Measurements from ENCODE around the gene MIEF1.
A peak's percentile ranks its signal among the peaks of the same experiment; 100 is the strongest.
"Not testable (repeated sequence)": the region's sequence is repeated elsewhere in the genome, so short reads cannot be mapped to it uniquely, and the experiment has no call there.

The MIEF1 gene

DNA sequence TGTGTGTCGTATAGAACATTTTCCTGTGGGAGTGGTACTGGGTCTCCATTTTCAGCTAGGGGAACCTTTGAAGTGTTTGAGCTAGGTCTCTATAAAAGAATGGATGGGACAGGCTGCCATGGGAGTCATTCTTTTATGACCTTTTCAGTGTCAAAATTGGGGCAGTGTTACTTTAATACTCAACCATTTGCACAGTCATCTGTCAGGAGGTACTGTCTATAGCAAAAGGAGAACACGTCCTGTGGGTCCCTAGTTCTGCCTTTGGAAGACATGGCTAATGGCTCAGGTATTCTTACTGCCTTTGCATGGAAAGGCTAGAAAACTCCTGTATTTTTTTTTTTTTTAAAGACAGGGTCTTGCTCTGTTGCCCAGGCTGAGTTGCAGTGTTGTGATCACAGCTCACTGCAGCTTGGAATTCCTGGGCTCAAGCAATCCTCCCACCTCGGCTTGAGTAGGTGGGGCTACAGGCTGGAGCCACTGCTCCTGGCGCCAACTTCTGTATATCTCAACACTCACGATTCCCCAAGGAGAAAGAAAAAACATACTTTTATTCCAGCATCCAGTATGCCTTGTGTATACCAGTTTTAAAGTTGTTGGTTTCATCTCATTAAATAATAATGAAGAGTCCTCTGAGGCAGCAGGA lies 16.2 kb downstream of the MIEF1 start:
- TF ChIP-seq, protein P1, sequence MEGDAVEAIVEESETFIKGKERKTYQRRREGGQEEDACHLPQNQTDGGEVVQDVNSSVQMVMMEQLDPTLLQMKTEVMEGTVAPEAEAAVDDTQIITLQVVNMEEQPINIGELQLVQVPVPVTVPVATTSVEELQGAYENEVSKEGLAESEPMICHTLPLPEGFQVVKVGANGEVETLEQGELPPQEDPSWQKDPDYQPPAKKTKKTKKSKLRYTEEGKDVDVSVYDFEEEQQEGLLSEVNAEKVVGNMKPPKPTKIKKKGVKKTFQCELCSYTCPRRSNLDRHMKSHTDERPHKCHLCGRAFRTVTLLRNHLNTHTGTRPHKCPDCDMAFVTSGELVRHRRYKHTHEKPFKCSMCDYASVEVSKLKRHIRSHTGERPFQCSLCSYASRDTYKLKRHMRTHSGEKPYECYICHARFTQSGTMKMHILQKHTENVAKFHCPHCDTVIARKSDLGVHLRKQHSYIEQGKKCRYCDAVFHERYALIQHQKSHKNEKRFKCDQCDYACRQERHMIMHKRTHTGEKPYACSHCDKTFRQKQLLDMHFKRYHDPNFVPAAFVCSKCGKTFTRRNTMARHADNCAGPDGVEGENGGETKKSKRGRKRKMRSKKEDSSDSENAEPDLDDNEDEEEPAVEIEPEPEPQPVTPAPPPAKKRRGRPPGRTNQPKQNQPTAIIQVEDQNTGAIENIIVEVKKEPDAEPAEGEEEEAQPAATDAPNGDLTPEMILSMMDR (IDR thresholded peaks at IDR 0.05; ENCODE audit: low read depth, low read length): no peak
- H3K4me3 ChIP-seq (ENCODE audit: low read depth, low read length): no peak overlapping the region
- in situ Hi-C loops (cut with HindIII; ENCODE audit: low sequenced_read_pairs): no loop called here
- DNase-seq (ENCODE audit: low read depth, low spot score): no peak

DNA sequence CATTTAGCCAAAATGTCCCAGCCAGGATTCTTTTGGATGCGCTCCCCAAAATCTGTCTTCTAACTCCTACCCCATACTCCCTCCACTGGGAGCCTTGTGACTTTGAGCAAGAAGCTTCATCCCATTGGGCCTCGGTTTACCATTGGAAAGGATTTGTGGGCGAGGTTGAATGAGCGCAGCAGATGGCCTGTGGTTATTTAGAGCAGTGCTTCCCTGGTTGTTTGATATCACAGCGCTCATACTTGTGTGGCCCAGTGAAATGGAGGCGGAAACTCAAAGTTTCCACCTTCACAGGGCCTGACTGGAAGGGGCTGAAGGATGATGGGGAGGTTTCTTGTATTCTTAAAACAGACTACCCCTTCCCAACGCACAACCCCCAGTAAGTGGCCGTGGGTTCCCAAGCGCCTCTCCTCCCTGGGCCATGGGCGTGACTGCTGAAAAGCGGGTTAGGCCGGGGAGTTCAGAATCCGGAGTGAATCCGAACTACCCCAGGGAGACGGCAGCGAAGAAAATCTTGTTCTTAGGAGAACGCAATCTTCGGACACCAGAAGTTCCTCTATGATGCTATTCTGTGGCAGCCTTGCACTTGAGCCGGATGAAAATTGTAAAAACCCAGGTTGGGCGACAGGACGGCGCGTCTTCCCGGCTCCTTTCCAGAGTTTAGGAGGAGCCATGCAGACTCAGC lies 17.0 kb downstream of the MIEF1 start:
- H3K4me3 ChIP-seq (ENCODE audit: low read depth, low read length): peak overlapping the region; percentile 97
- TF ChIP-seq, protein P1 (IDR thresholded peaks at IDR 0.05; ENCODE audit: low read depth, low read length): no peak
- in situ Hi-C loops (cut with HindIII; ENCODE audit: low sequenced_read_pairs): no loop called here
- peak; percentile 64 for DNase-seq (ENCODE audit: low read depth, low spot score)

DNA sequence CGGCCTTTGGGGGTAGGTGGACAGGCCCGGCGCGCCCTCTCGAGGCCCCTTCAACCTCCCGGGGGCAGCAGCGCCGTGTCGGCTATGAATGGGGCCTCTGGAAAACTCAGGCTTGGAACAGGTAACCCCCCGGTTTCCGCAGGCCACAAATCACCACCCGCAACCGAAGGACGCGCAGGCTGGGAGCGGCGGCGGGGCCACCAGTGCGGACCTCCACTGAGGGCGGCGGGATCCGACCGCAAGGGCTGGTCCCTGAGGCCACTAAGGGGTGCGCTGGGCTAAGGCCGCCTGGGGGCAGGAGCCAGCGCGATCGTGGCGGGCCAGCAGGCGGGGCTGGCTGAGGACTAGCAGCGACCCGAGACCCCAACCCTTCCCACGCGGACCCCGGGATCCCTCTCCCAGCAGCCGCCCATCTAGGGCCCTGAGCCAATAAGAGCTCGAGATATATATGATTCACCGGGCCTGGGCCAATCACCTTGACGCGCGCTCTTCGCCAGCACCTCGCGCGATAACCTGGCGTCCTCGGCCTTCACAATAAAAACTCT lies 17.7 kb downstream of the MIEF1 start:
- DNase-seq (ENCODE audit: low read depth, low spot score): peak; percentile 100
- in situ Hi-C loops (cut with HindIII; ENCODE audit: low sequenced_read_pairs): no loop called here
- peak overlapping the region; percentile 97 for H3K4me3 ChIP-seq (ENCODE audit: low read depth, low read length)
- TF ChIP-seq, protein P1 (IDR thresholded peaks at IDR 0.05; ENCODE audit: low read depth, low read length): peak; percentile 34

DNA sequence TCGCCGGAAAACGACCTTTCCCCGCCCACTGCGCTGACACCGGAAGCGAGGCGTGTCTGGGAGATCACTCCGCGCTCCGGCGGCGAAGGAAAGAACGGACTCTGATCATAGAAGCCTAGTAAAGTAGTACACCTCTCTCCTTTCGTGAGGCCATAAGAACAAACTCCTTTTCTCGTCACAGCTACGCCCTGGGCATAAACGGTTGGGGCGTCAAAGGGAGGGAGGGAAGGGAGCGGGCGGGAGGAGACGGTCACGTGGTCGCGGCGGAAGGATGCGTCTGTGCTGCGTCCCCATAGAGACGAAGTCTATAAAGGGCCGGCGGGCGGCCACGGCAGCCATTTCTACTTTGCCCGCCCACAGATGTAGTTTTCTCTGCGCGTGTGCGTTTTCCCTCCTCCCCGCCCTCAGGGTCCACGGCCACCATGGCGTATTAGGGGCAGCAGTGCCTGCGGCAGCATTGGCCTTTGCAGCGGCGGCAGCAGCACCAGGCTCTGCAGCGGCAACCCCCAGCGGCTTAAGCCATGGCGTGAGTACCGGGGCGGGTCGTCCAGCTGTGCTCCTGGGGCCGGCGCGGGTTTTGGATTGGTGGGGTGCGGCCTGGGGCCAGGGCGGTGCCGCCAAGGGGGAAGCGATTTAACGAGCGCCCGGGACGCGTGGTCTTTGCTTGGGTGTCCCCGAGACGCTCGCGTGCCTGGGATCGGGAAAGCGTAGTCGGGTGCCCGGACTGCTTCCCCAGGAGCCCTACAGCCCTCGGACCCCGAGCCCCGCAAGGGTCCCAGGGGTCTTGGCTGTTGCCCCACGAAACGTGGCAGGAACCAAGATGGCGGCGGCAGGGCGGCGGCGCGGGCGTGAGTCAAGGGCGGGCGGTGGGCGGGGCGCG lies 18.4 kb downstream of the MIEF1 start, which contains the start of gene ATF4:
Gene ATF4, plus strand, starts transcription at position 337 of the 880 bp plus-strand sequence. CDS start 884 bp downstream, outside the sequence.
- in situ Hi-C loops (cut with HindIII; ENCODE audit: low sequenced_read_pairs): no loop called here
- peak within 1 kb of the TSS; percentile 97 for H3K4me3 ChIP-seq (ENCODE audit: low read depth, low read length)
- no peak for DNase-seq (ENCODE audit: low read depth, low spot score)
- TF ChIP-seq, protein P1 (IDR thresholded peaks at IDR 0.05; ENCODE audit: low read depth, low read length): no peak

DNA sequence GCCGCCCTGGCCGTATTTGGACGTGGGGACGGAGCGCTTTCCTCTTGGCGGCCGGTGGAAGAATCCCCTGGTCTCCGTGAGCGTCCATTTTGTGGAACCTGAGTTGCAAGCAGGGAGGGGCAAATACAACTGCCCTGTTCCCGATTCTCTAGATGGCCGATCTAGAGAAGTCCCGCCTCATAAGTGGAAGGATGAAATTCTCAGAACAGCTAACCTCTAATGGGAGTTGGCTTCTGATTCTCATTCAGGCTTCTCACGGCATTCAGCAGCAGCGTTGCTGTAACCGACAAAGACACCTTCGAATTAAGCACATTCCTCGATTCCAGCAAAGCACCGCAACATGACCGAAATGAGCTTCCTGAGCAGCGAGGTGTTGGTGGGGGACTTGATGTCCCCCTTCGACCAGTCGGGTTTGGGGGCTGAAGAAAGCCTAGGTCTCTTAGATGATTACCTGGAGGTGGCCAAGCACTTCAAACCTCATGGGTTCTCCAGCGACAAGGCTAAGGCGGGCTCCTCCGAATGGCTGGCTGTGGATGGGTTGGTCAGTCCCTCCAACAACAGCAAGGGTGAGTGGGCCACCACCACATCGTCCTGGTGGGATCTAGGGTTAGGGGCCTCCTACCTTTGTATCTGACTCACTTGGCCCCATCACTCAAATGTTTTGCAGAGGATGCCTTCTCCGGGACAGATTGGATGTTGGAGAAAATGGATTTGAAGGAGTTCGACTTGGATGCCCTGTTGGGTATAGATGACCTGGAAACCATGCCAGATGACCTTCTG lies 19.2 kb downstream of the MIEF1 start:
- in situ Hi-C loops (cut with HindIII; ENCODE audit: low sequenced_read_pairs): not testable (repeated sequence)
- H3K4me3 ChIP-seq (ENCODE audit: low read depth, low read length): peak overlapping the region; percentile 97
- peak; percentile 85 for DNase-seq (ENCODE audit: low read depth, low spot score)

DNA sequence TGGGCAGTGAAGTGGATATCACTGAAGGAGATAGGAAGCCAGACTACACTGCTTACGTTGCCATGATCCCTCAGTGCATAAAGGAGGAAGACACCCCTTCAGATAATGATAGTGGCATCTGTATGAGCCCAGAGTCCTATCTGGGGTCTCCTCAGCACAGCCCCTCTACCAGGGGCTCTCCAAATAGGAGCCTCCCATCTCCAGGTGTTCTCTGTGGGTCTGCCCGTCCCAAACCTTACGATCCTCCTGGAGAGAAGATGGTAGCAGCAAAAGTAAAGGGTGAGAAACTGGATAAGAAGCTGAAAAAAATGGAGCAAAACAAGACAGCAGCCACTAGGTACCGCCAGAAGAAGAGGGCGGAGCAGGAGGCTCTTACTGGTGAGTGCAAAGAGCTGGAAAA lies 20.0 kb downstream of the MIEF1 start:
- H3K4me3 ChIP-seq (ENCODE audit: low read depth, low read length): peak overlapping the region; percentile 97

More for the DNA sequence above, 20.0 kb downstream of the MIEF1 start:
- in situ Hi-C loops (cut with HindIII; ENCODE audit: low sequenced_read_pairs); DNase-seq (ENCODE audit: low read depth, low spot score): not testable (repeated sequence)

All from astrocyte of the spinal cord (primary cell).